Common myeloid progenitor, CD34-positive (primary cell): Measurements from ENCODE around the gene SYNPR.
A peak's percentile ranks its signal among the peaks of the same experiment; 100 is the strongest.

Source experiments
- CTCF ChIA-PET: fragments of 350-600 bp; sonication (Branson Sonifier 250); formaldehyde crosslinking; loops from one replicate; lab custom pipeline; 2021; ENCODE audit warnings: antibody characterized with exemption; lab: Charles Lee
- POLR2A ChIA-PET: fragments of 350-600 bp; sonication (Branson Sonifier 250); formaldehyde crosslinking; loops from one replicate; lab custom pipeline; 2021; ENCODE audit warnings: antibody characterized with exemption; lab: Charles Lee
- DNase-seq, 3 donors: peaks; one replicate each; pipeline versions ENCODE4 v3.0.0 to v3.0.0-alpha.2; 2013
- H3K27ac ChIP-seq, 2 experiments: 1 replicate in 1 of 2; 2 replicates in 1 of 2; pipeline ENCODE4 v1.7.0; 2013; ENCODE audit warnings: inconsistent platforms in 2 of 2, low read length in 2 of 2, mild to moderate bottlenecking in 2 of 2, low read depth in 1 of 2, moderate library complexity in 1 of 2; ENCODE audit not compliant: severe bottlenecking in 2 of 2, insufficient read depth in 1 of 2, poor library complexity in 1 of 2
- H3K27me3 ChIP-seq, 5 experiments: replicated peaks in 2 of 5; 1 replicate in 3 of 5; 2 replicates in 2 of 5; pipeline versions ENCODE4 v1.6.1 to v1.7.0; 2013; ENCODE audit warnings: low read length in 4 of 5, mild to moderate bottlenecking in 2 of 5, moderate library complexity in 2 of 5, inconsistent platforms in 1 of 5; ENCODE audit not compliant: insufficient read depth in 5 of 5, control insufficient read depth in 4 of 5
- H3K36me3 ChIP-seq, 4 experiments: 1 replicate in 2 of 4; 2 replicates in 2 of 4; pipeline versions ENCODE4 v1.6.1 to v1.7.0; 2013; ENCODE audit warnings: low read length in 3 of 4, control low read depth in 1 of 4, mild to moderate bottlenecking in 1 of 4; ENCODE audit not compliant: control insufficient read depth in 4 of 4, insufficient read depth in 4 of 4
- H3K4me1 ChIP-seq, 4 experiments: 1 replicate in 3 of 4; 2 replicates in 1 of 4; pipeline versions ENCODE4 v1.6.1 to v1.7.1; 2013; ENCODE audit warnings: low read length in 3 of 4, mild to moderate bottlenecking in 3 of 4, control low read depth in 1 of 4, inconsistent platforms in 1 of 4, moderate library complexity in 1 of 4; ENCODE audit not compliant: control insufficient read depth in 4 of 4, insufficient read depth in 4 of 4; ENCODE audit errors: control extremely low read depth in 1 of 4
- H3K4me3 ChIP-seq, 7 experiments: 1 replicate in 4 of 7; 2 replicates in 3 of 7; pipeline versions ENCODE4 v1.5.1 to v1.7.0; 2013; ENCODE audit warnings: mild to moderate bottlenecking in 7 of 7, low read length in 6 of 7, moderate library complexity in 6 of 7, inconsistent platforms in 2 of 7, low read depth in 2 of 7, control low read depth in 1 of 7; ENCODE audit not compliant: insufficient read depth in 4 of 7, control insufficient read depth in 1 of 7; ENCODE audit errors: extremely low read depth in 1 of 7
- H3K9me3 ChIP-seq, 5 experiments: 1 replicate in 4 of 5; 2 replicates in 1 of 5; pipeline versions ENCODE4 v1.6.1 to v1.7.1; 2013; ENCODE audit warnings: low read length in 4 of 5, mild to moderate bottlenecking in 2 of 5, inconsistent platforms in 1 of 5, low read depth in 1 of 5, moderate library complexity in 1 of 5; ENCODE audit not compliant: control insufficient read depth in 4 of 5, insufficient read depth in 2 of 5; ENCODE audit errors: control extremely low read depth in 1 of 5
- WGBS: methylation state at CpG from one replicate; pipeline ENCODE4 v1.1.5; 2013; ENCODE audit not compliant: insufficient coverage; 5-methylcytosine and 5-hydroxymethylcytosine counted together

SYNPR gene

DNA sequence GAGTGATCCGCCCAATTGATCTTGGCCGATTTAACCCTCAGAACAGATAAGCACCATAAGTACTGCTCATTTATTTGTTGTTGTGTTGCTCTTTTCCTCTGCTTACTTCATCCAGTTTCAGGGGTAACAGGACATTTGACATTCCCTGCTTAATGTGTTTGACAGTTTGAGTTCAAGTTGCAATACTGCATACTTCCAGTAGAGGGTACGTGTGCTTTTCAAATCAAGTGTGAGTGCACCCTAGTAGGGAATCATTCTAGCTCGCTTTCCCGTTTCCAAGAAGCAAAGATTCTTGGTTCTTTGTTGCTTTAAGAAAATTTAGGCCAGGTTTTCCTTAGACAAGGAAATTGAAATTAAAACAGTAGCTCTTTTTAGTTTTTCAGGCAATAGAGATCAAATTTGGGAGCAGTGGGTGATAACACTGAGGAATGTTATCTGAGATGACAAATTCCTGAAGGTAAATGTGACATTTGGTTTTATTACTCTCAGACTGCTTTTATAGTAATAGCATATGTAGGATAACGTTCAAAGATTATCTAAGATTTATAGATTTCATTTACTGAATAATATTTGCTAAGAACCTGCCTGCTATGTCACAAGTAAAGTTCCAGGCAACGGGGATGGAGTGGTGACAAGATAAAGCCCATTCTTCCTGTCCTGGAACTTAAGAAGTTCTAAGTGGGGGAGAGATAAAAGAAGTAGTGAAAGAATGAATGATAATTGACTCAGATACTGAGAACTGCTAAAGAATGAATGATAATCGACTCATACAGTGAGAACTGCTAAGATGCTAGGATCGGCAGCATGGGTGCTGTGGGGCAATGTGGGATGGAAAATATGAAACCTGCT lies 73.3 kb downstream of the SYNPR start:
- CTCF ChIA-PET = interaction anchor here (1.3 to 4.8 kb wide), 5 partner anchors 8 to 471 kb away, joined by 4 to 41 read pairs (median 12); partner anchors contain the start of gene C3orf49
- 58% methylated on average over 7 of the region's 9 CpGs for WGBS
- Histone ChIP-seq H3K4me1 (no peaks in the 10 kb centered on the region), H3K27me3 (peaks cover 0 to 8% (median 4%) of the 10 kb centered on the region in 5 experiments), H3K4me3 (no peak overlapping the region), H3K27ac (no peak overlapping the region), H3K9me3 (no peaks in the 10 kb centered on the region), H3K36me3 (no peaks in the 10 kb centered on the region)
- peak; percentile 41 to 66 (median 54) for DNase-seq
- POLR2A ChIA-PET = no interaction called here

DNA sequence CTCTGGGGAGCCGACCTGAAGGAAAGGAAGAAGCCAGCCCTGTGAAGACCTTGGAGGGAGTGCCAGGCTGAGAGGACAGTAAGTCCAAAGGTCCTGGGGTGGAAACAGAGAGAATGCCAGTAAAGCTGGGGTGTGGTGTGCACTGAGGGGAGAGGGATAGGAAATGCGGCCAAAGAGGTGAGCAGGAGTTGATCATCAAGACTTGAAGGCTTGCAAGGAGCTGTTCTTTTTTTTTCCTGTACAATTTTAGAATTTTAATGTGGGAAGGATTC lies 73.8 kb downstream of the SYNPR start:
- DNase-seq = no peak
- CTCF ChIA-PET = interaction anchor here (1.3 to 4.8 kb wide), 2 partner anchors 12 to 466 kb away, joined by 4 to 41 read pairs; partner anchors contain the start of gene C3orf49
- POLR2A ChIA-PET = no interaction called here
- Histone ChIP-seq H3K4me3 (no peak overlapping the region), H3K36me3 (no peaks in the 10 kb centered on the region), H3K9me3 (no peaks in the 10 kb centered on the region), H3K27me3 (peaks cover 0 to 8% (median 4%) of the 10 kb centered on the region in 5 experiments), H3K4me1 (no peaks in the 10 kb centered on the region), H3K27ac (no peak overlapping the region)
- 33% methylated on average over 1 of the region's 2 CpGs for WGBS

DNA sequence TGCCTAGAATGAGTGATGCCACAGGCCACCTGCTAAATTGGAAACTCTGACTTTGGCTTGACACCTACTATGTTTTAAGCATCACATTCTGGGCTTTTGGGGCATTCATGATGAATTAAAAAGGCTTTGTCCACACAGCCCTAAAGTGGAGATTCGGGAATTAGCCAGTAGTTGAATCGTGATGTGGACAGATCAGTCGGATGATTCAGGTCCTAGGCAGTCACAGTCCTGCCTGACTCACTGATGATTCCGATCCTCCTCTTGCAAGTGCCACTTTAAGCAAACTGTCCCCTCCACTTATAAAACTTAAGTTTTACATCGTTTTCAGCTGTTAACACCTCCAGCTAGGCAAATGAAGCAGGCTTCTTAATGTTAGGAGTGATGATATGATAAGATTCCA lies 75.3 kb downstream of the SYNPR start:
- ChIA-PET POLR2A (no interaction called here), CTCF (no interaction called here)
- 87% methylated on average over 4 of the region's 5 CpGs for WGBS
- Histone ChIP-seq H3K36me3 (no peaks in the 10 kb centered on the region), H3K27me3 (peaks cover 0 to 5% (median 2%) of the 10 kb centered on the region in 5 experiments), H3K4me1 (no peaks in the 10 kb centered on the region), H3K9me3 (no peaks in the 10 kb centered on the region), H3K4me3 (no peak overlapping the region), H3K27ac (no peak overlapping the region)
- DNase-seq = no peak

DNA sequence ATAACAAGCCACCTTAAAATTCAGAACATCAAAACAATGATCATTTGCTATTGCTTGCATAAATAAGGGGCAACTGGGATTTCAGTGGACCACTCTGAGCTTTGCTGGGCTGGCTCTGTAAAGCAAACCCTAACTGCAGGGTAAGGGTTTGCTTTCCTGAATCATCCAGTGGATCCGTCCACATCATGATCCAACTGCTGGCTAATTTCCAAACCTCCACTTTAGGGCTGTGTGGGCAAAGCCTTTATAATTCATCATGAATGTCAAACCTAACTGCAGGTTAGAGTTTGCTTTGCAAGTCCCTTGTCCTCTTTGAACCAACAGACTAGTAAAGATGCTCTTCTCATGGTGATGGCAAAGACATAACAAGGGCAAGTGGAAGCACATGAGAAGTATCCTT lies 76.1 kb downstream of the SYNPR start:
- no peak overlapping the region for H3K4me3 ChIP-seq
- H3K4me1 ChIP-seq = no peaks in the 10 kb centered on the region
- H3K9me3 ChIP-seq = no peaks in the 10 kb centered on the region
- H3K27ac ChIP-seq = no peak overlapping the region
- no peaks in the 10 kb centered on the region for H3K36me3 ChIP-seq
- ChIA-PET CTCF (interaction anchor here (1.2 kb wide), 1 partner anchor 465 kb away, joined by 3 read pairs; the partner anchor contains the start of gene C3orf49), POLR2A (no interaction called here)
- peaks cover 0 to 5% (median 2%) of the 10 kb centered on the region in 5 experiments for H3K27me3 ChIP-seq
- no peak for DNase-seq
- 73% methylated on average over 1 of the region's 1 CpG for WGBS

DNA sequence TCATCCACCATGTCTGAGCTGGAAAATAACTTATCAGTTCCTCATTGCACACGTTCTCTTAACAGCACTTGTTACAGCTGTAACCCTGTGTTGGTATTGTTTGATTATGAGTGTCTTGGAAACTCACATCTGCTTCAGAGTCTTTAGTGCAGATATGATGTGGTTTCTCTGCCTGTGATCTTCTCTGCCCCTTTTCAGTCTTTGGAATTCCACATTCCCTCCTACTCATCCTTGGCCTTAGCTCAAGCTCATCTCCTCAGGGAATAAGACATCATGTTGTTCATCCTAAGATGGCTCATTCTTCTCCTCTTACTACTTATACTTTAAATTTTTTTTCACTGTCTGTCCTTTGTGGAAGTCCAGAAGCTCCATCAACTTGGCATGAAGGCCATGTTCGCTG lies 77.7 kb downstream of the SYNPR start:
- 100% methylated on average over 1 of the region's 2 CpGs for WGBS
- POLR2A ChIA-PET = no interaction called here
- Histone ChIP-seq H3K36me3 (no peaks in the 10 kb centered on the region), H3K27me3 (peaks cover 0 to 4% (median 2%) of the 10 kb centered on the region in 5 experiments), H3K4me3 (no peak overlapping the region), H3K9me3 (no peaks in the 10 kb centered on the region), H3K27ac (no peak overlapping the region), H3K4me1 (no peaks in the 10 kb centered on the region)
- no peak for DNase-seq
- CTCF ChIA-PET = no interaction called here

DNA sequence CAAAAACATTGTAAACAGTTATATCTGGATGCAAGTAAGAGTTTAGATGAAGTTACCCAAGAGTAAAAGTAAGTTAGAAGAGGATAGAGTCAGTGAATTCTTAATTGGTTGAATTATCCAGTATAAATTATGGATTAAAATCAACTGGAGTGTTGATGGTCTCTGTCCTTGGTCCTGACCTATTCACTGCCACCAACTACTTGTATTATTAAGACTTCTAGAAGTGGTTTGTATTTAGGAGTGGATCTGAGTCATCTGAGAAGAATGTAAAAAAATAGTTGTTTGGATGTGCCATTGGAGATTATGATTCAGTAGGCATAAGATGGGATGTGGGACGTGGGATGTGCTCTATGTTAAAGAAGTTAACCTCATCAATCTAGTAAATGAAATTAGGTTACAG lies 86.4 kb downstream of the SYNPR start:
- H3K4me3 ChIP-seq = no peak overlapping the region
- ChIA-PET CTCF (interaction anchor here (1.2 kb wide), 1 partner anchor 13 kb away, joined by 4 read pairs; no protein-coding TSS in a partner anchor), POLR2A (no interaction called here)
- no peaks in the 10 kb centered on the region for H3K9me3 ChIP-seq
- no peaks in the 10 kb centered on the region for H3K36me3 ChIP-seq
- H3K27ac ChIP-seq = no peak overlapping the region
- 33% methylated on average over 1 of the region's 1 CpG for WGBS
- DNase-seq = peak; percentile 5 to 19 (median 9)
- peaks cover 0 to 3% (median 0%) of the 10 kb centered on the region in 5 experiments for H3K27me3 ChIP-seq
- H3K4me1 ChIP-seq = no peaks in the 10 kb centered on the region

DNA sequence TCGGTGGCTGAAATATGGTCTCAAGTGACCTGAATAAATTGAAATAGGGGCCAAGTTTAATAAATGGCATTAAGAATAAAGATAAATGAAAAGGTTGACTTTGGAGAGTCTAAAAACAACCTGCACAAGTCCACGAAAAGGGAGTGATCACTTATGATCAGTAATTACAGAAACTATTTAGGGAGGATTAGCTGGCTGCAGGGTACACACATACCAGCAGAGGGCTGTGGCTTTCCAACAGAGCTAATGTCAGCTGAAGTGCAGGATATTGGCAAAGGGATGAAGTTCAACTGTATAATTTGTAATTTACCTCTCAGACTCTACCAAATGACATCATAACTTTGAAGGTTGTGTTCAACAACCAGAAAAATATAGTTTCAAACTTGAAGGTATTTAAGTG lies 86.8 kb downstream of the SYNPR start:
- no peak overlapping the region for H3K27ac ChIP-seq
- no peaks in the 10 kb centered on the region for H3K9me3 ChIP-seq
- no peaks in the 10 kb centered on the region for H3K36me3 ChIP-seq
- ChIA-PET POLR2A (no interaction called here), CTCF (no interaction called here)
- peaks cover 0 to 3% (median 0%) of the 10 kb centered on the region in 5 experiments for H3K27me3 ChIP-seq
- DNase-seq = no peak
- H3K4me3 ChIP-seq = no peak overlapping the region
- 94% methylated on average over 2 of the region's 2 CpGs for WGBS
- no peaks in the 10 kb centered on the region for H3K4me1 ChIP-seq
